ENCODE results near the gene ASIC2. TPM values are rescaled to one million over a fixed set of nuclear protein-coding genes. Genes with fewer than 3 reads are reported as not detected.

ASIC2 gene
- total RNA-seq, 1 experiment from 2014 or later, result 0.11 TPM

- no peaks in the 10 kb centered on the region for H3K36me3 ChIP-seq (ENCODE audit: low read depth, low read length)
- no peaks in the 10 kb centered on the region for H3F3A ChIP-seq (ENCODE audit: low read length, unreplicated experiment)
- ATAC-seq (no peak), DNase-seq (no peak)
- H2AFZ ChIP-seq (ENCODE audit: low read length), result no peak overlapping the region
- H3K9ac ChIP-seq (ENCODE audit: low read length), result no peak overlapping the region
- CTCF ChIA-PET, result no interaction called here
- BruUV-seq (replicated peaks), result no TSS peak
- POLR2A ChIA-PET (ENCODE audit: unreplicated experiment), result no interaction called here
- H3K27me3 ChIP-seq (ENCODE audit: low read length), result peaks cover 21% of the 10 kb centered on the region
- H3K4me1 ChIP-seq (ENCODE audit: insufficient read depth, low read length), result no peaks in the 10 kb centered on the region
- H3K4me3 ChIP-seq (ENCODE audit: low read length), result no peak overlapping the region
- H3K79me2 ChIP-seq (ENCODE audit: low read length), result no peaks in the 10 kb centered on the region
- no peak overlapping the region for H3K27ac ChIP-seq (ENCODE audit: low read length)
- H3K4me2 ChIP-seq (ENCODE audit: low read length), result no peak overlapping the region
- TF ChIP-seq EZH2phosphoT487 (IDR thresholded peaks at IDR 0.05; ENCODE audit: borderline replicate concordance, low read length) (no peak), EZH2 (IDR thresholded peaks at IDR 0.05; ENCODE audit: low read length, unreplicated experiment) (no peak), CTCF (conservative IDR thresholded peaks at IDR 0.05; ENCODE audit: low read depth, low read length) (no peak)
- intact Hi-C loops (cut with micrococcal nuclease), result no loop called here
- no peaks in the 10 kb centered on the region for H3K9me2 ChIP-seq (replicated peaks; ENCODE audit: low read length)
- H4K20me1 ChIP-seq (ENCODE audit: low read length), result no peaks in the 10 kb centered on the region
- H3K9me3 ChIP-seq (ENCODE audit: low read length), result no peaks in the 10 kb centered on the region
These were observed 259.9 kb downstream of the ASIC2 start for GRCh38 chr17:33033176-33033575.

- ATAC-seq (no peak), DNase-seq (peak; percentile 6)
- H3K27ac ChIP-seq (ENCODE audit: low read length), result no peak overlapping the region
- no peaks in the 10 kb centered on the region for H3K79me2 ChIP-seq (ENCODE audit: low read length)
- H3F3A ChIP-seq (ENCODE audit: low read length, unreplicated experiment), result no peaks in the 10 kb centered on the region
- no peak for TF ChIP-seq EZH2phosphoT487 (IDR thresholded peaks at IDR 0.05; ENCODE audit: borderline replicate concordance, low read length)
- peak; percentile 30; the same call in 1 of the 2 replicates for TF ChIP-seq CTCF (conservative IDR thresholded peaks at IDR 0.05; ENCODE audit: low read depth, low read length)
- TF ChIP-seq EZH2 (IDR thresholded peaks at IDR 0.05; ENCODE audit: low read length, unreplicated experiment), result no peak
- ChIA-PET CTCF (no interaction called here), POLR2A (ENCODE audit: unreplicated experiment) (no interaction called here)
- H3K9me2 ChIP-seq (replicated peaks; ENCODE audit: low read length), result no peaks in the 10 kb centered on the region
- no peak overlapping the region for H3K4me2 ChIP-seq (ENCODE audit: low read length)
- no peak overlapping the region for H3K9ac ChIP-seq (ENCODE audit: low read length)
- no peaks in the 10 kb centered on the region for H3K4me1 ChIP-seq (ENCODE audit: insufficient read depth, low read length)
- no peaks in the 10 kb centered on the region for H4K20me1 ChIP-seq (ENCODE audit: low read length)
- H3K4me3 ChIP-seq (ENCODE audit: low read length), result no peak overlapping the region
- intact Hi-C loops (cut with micrococcal nuclease), result no loop called here
- BruUV-seq (replicated peaks), result no TSS peak
- peaks cover 30% of the 10 kb centered on the region for H3K27me3 ChIP-seq (ENCODE audit: low read length)
- no peak overlapping the region for H2AFZ ChIP-seq (ENCODE audit: low read length)
- H3K9me3 ChIP-seq (ENCODE audit: low read length), result no peaks in the 10 kb centered on the region
- no peaks in the 10 kb centered on the region for H3K36me3 ChIP-seq (ENCODE audit: low read depth, low read length)
These were observed 264.3 kb downstream of the ASIC2 start for GRCh38 chr17:33028778-33029177.

GRCh38 chr17:33028061-33028460 is 265.0 kb downstream of the ASIC2 start:
- POLR2A ChIA-PET (ENCODE audit: unreplicated experiment), result no interaction called here
- no peak overlapping the region for H2AFZ ChIP-seq (ENCODE audit: low read length)
- H3K27ac ChIP-seq (ENCODE audit: low read length), result no peak overlapping the region
- no peak for TF ChIP-seq EZH2phosphoT487 (IDR thresholded peaks at IDR 0.05; ENCODE audit: borderline replicate concordance, low read length)
- TF ChIP-seq EZH2 (IDR thresholded peaks at IDR 0.05; ENCODE audit: low read length, unreplicated experiment), result no peak
- no peak for TF ChIP-seq CTCF (conservative IDR thresholded peaks at IDR 0.05; ENCODE audit: low read depth, low read length)
- ATAC-seq, result no peak
- intact Hi-C loops (cut with micrococcal nuclease), result no loop called here
- peaks cover 30% of the 10 kb centered on the region for H3K27me3 ChIP-seq (ENCODE audit: low read length)
- H3K4me2 ChIP-seq (ENCODE audit: low read length), result no peak overlapping the region
- H3K79me2 ChIP-seq (ENCODE audit: low read length), result no peaks in the 10 kb centered on the region
- no peak for DNase-seq
- no peaks in the 10 kb centered on the region for H3K4me1 ChIP-seq (ENCODE audit: insufficient read depth, low read length)
- H3K9me2 ChIP-seq (replicated peaks; ENCODE audit: low read length), result no peaks in the 10 kb centered on the region
- no peaks in the 10 kb centered on the region for H3F3A ChIP-seq (ENCODE audit: low read length, unreplicated experiment)
- CTCF ChIA-PET, result no interaction called here
- no TSS peak for BruUV-seq (replicated peaks)
- H3K36me3 ChIP-seq (ENCODE audit: low read depth, low read length), result no peaks in the 10 kb centered on the region
- no peaks in the 10 kb centered on the region for H3K9me3 ChIP-seq (ENCODE audit: low read length)
- no peaks in the 10 kb centered on the region for H4K20me1 ChIP-seq (ENCODE audit: low read length)
- H3K9ac ChIP-seq (ENCODE audit: low read length), result no peak overlapping the region
- no peak overlapping the region for H3K4me3 ChIP-seq (ENCODE audit: low read length)
